ENCODE measurements around the gene GRIN2A. TPM values are rescaled to one million over a fixed set of nuclear protein-coding genes. Genes with fewer than 3 reads are reported as not detected.

Gene GRIN2A
- total and polyA plus RNA-seq, 2 of the 8 experiments (the other 6 are each of a cell fraction or from before 2014, with no cell fraction given), result 0.18 to 1.8 TPM

DNA sequence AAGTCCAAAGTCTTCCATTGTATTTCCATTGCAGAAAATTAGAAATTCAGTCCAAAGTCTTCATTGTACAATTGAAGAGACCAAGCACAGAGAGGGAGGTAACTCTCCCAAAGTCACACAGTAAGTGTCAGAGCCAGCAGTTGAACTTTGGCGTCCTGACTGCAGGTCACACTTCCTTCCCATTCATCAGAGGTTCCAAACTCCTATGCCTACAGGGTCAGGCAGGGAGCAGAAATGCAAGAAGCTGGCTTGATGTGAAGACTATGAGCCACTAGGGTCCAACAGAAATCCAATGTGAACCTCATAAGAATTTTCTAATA, 44.7 kb upstream of the GRIN2A start:
- no peak overlapping the region for H3K14ac ChIP-seq (ENCODE audit: insufficient read length)
- no peak overlapping the region for H2AFZ ChIP-seq (ENCODE audit: low read length)
- H3K27me3 ChIP-seq (replicated peaks in 1 of 4; ENCODE audit: control insufficient read depth in 3 of 4, extremely low read depth in 1 of 4, insufficient read depth in 3 of 4, low read length in 3 of 4), result no peaks in the 10 kb centered on the region
- H4K8ac ChIP-seq (ENCODE audit: extremely low read depth, insufficient read depth, low read length), result no peak overlapping the region
- ChIA-PET POLR2A (ENCODE audit: partially characterized antibody) (no interaction called here), CTCF (ENCODE audit: partially characterized antibody) (interaction anchor here (0.8 kb wide), 1 partner anchor 41 kb away, joined by 4 read pairs; no protein-coding TSS in a partner anchor)
- DNase-seq (ENCODE audit: low read depth in 1 of 2, low spot score in 2 of 2) (no peak), FAIRE-seq (no peak)
- H2BK12ac ChIP-seq (ENCODE audit: low read depth, low read length), result no peak overlapping the region
- H2BK5ac ChIP-seq (ENCODE audit: low read depth, low read length), result no peak overlapping the region
- no peaks in the 10 kb centered on the region for H3K23me2 ChIP-seq (ENCODE audit: low read depth, low read length)
- H4K5ac ChIP-seq (ENCODE audit: insufficient read length, low read depth, low read length), result no peak overlapping the region
- H3K4me3 ChIP-seq (ENCODE audit: extremely low read depth in 1 of 4, insufficient read depth in 2 of 4, low read depth in 3 of 4, low read length in 4 of 4), result no peak overlapping the region
- H2AK5ac ChIP-seq (ENCODE audit: low read depth, low read length), result no peak overlapping the region
- no peak overlapping the region for H3K18ac ChIP-seq (ENCODE audit: extremely low read depth, low read length)
- no peak overlapping the region for H2BK120ac ChIP-seq (replicated peaks; ENCODE audit: low read depth, low read length)
- H3K36me3 ChIP-seq (ENCODE audit: control insufficient read depth in 2 of 4, insufficient read depth in 4 of 4, low read length in 3 of 4), result no peaks in the 10 kb centered on the region
- H3K4me1 ChIP-seq (replicated peaks in 1 of 4; ENCODE audit: control insufficient read depth in 3 of 4, insufficient read depth in 4 of 4, low read length in 3 of 4), result no peaks in the 10 kb centered on the region
- H3K27ac ChIP-seq (ENCODE audit: low read depth, low read length), result no peak overlapping the region
- no peak overlapping the region for H2BK15ac ChIP-seq (ENCODE audit: low read length)
- no peaks in the 10 kb centered on the region for H4K20me1 ChIP-seq (replicated peaks in 1 of 2; ENCODE audit: control insufficient read depth in 1 of 2, insufficient read depth in 2 of 2, low read length in 2 of 2)
- no peaks in the 10 kb centered on the region for H3K79me1 ChIP-seq (ENCODE audit: low read depth, low read length)
- H3K4ac ChIP-seq (replicated peaks; ENCODE audit: insufficient read length, low read depth, low read length), result no peak overlapping the region
- H3K56ac ChIP-seq (replicated peaks; ENCODE audit: insufficient read length, low read depth, low read length), result no peak overlapping the region
- 83% methylated on average over 1 of the region's 1 CpG; no CpG with 5 or more reads in 1 of the 2 experiments for WGBS, 2 experiments (ENCODE audit: extremely low coverage in 1 of 2, insufficient coverage in 1 of 2, insufficient read length in 1 of 2, insufficient replicate concordance in 2 of 2, low coverage in 1 of 2, low lambda C conversion rate in 2 of 2, missing lambda C conversion rate in 1 of 2)
- H3K9ac ChIP-seq (replicated peaks in 1 of 4; ENCODE audit: extremely low read depth in 1 of 4, low read depth in 3 of 4, low read length in 3 of 4), result no peak overlapping the region
- no peak overlapping the region for H2BK20ac ChIP-seq (ENCODE audit: low read length)
- H3K79me2 ChIP-seq (ENCODE audit: control insufficient read depth in 1 of 2, insufficient read depth in 2 of 2, low read length in 2 of 2), result no peaks in the 10 kb centered on the region
- H4K91ac ChIP-seq (replicated peaks; ENCODE audit: insufficient read length, low read length), result no peak overlapping the region
- no peaks in the 10 kb centered on the region for H3K9me3 ChIP-seq (ENCODE audit: insufficient read depth in 2 of 2, low read depth in 1 of 2, low read length in 1 of 2)
- H3K4me2 ChIP-seq (ENCODE audit: insufficient read depth in 1 of 2, low read depth in 2 of 2, low read length in 2 of 2), result no peak overlapping the region
- no peak overlapping the region for H3K23ac ChIP-seq (ENCODE audit: insufficient read length)
- TF ChIP-seq ASH2L (IDR thresholded peaks at IDR 0.05; ENCODE audit: low read length) (no peak), FOSL1 (IDR thresholded peaks at IDR 0.05; ENCODE audit: insufficient read depth, low read depth, low read length) (no peak), EZH2 (IDR thresholded peaks at IDR 0.05; ENCODE audit: low read depth, low read length, severe bottlenecking) (no peak), MAFK (IDR thresholded peaks at IDR 0.05; ENCODE audit: low read depth, low read length) (no peak), RBBP5 (IDR thresholded peaks at IDR 0.05; ENCODE audit: borderline replicate concordance, low read depth, low read length) (no peak), TCF12 (IDR thresholded peaks at IDR 0.05; ENCODE audit: low read depth, low read length) (no peak), TAF7 (optimal IDR thresholded peaks at IDR 0.05; ENCODE audit: borderline replicate concordance, low read depth, low read length) (no peak), SUZ12 (IDR thresholded peaks at IDR 0.05; ENCODE audit: low read length) (no peak), POLR2AphosphoS5 (IDR thresholded peaks at IDR 0.05; ENCODE audit: low read depth, low read length) (no peak)
- TF ChIP-seq, protein P1, sequence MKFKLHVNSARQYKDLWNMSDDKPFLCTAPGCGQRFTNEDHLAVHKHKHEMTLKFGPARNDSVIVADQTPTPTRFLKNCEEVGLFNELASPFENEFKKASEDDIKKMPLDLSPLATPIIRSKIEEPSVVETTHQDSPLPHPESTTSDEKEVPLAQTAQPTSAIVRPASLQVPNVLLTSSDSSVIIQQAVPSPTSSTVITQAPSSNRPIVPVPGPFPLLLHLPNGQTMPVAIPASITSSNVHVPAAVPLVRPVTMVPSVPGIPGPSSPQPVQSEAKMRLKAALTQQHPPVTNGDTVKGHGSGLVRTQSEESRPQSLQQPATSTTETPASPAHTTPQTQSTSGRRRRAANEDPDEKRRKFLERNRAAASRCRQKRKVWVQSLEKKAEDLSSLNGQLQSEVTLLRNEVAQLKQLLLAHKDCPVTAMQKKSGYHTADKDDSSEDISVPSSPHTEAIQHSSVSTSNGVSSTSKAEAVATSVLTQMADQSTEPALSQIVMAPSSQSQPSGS (IDR thresholded peaks at IDR 0.05; ENCODE audit: low read length), result no peak
- TF ChIP-seq, protein P2, sequence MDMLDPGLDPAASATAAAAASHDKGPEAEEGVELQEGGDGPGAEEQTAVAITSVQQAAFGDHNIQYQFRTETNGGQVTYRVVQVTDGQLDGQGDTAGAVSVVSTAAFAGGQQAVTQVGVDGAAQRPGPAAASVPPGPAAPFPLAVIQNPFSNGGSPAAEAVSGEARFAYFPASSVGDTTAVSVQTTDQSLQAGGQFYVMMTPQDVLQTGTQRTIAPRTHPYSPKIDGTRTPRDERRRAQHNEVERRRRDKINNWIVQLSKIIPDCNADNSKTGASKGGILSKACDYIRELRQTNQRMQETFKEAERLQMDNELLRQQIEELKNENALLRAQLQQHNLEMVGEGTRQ (IDR thresholded peaks at IDR 0.05; ENCODE audit: low read length), result no peak
- TF ChIP-seq, protein P3, sequence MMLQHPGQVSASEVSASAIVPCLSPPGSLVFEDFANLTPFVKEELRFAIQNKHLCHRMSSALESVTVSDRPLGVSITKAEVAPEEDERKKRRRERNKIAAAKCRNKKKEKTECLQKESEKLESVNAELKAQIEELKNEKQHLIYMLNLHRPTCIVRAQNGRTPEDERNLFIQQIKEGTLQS (IDR thresholded peaks at IDR 0.05; ENCODE audit: insufficient read depth, low read depth, low read length), result no peak
